ENCODE results near the gene ZFAND3.
"Not testable (repeated sequence)": the region's sequence is repeated elsewhere in the genome, so short reads cannot be mapped to it uniquely, and the experiment has no call there.

The ZFAND3 gene

GRCh38 chr6:37940074-37940847 is 120.7 kb downstream of the ZFAND3 start:
- DNase-seq, result no peak

GRCh38 chr6:37941871-37942270 is 122.3 kb downstream of the ZFAND3 start:
- DNase-seq, result no peak

- DNase-seq, result no peak
Measured at GRCh38 chr6:37942606-37943376, 123.3 kb downstream of the ZFAND3 start.

- DNase-seq, result no peak
Measured at GRCh38 chr6:37943436-37944058, 124.0 kb downstream of the ZFAND3 start.

- DNase-seq, result no peak
Measured at GRCh38 chr6:37946057-37946456, 126.5 kb downstream of the ZFAND3 start.

GRCh38 chr6:37947468-37947867 is 127.9 kb downstream of the ZFAND3 start:
- DNase-seq, result no peak

- not testable (repeated sequence) for DNase-seq
Measured at GRCh38 chr6:37948584-37948983, 129.1 kb downstream of the ZFAND3 start.

GRCh38 chr6:37952027-37952426 is 132.5 kb downstream of the ZFAND3 start:
- no peak for DNase-seq

- no peak for DNase-seq
Measured at GRCh38 chr6:37954791-37955190, 135.3 kb downstream of the ZFAND3 start.

GRCh38 chr6:37956711-37957275 is 137.3 kb downstream of the ZFAND3 start:
- DNase-seq, result no peak

- DNase-seq, result no peak
Measured at GRCh38 chr6:37959061-37959460, 139.5 kb downstream of the ZFAND3 start.

GRCh38 chr6:37960139-37960935 is 140.8 kb downstream of the ZFAND3 start:
- DNase-seq, result no peak

- not testable (repeated sequence) for DNase-seq
Measured at GRCh38 chr6:37962481-37963080, 143.1 kb downstream of the ZFAND3 start.

GRCh38 chr6:37965964-37966676 is 146.6 kb downstream of the ZFAND3 start:
- no peak for DNase-seq

- DNase-seq, result no peak
Measured at GRCh38 chr6:37966801-37967200, 147.3 kb downstream of the ZFAND3 start.

GRCh38 chr6:37967651-37968050 is 148.1 kb downstream of the ZFAND3 start:
- DNase-seq, result no peak

GRCh38 chr6:37971266-37971665 is 151.7 kb downstream of the ZFAND3 start:
- no peak for DNase-seq

GRCh38 chr6:37971711-37972390 is 152.3 kb downstream of the ZFAND3 start:
- no peak for DNase-seq

GRCh38 chr6:37972994-37973757 is 153.6 kb downstream of the ZFAND3 start:
- no peak for DNase-seq

GRCh38 chr6:37974381-37974780 is 154.9 kb downstream of the ZFAND3 start:
- no peak for DNase-seq

All from SHP77 treated with DMSO at 0.1 percent for 48 hours (cell line).